ENCODE measurements around the gene PGPEP1. TPM values are rescaled to one million over a fixed set of nuclear protein-coding genes. Genes with fewer than 3 reads are reported as not detected.
A peak's percentile ranks its signal among the peaks of the same experiment; 100 is the strongest.
"Not testable (repeated sequence)": the region's sequence is repeated elsewhere in the genome, so short reads cannot be mapped to it uniquely, and the experiment has no call there.

Gene PGPEP1
- total RNA-seq, 4 donors from 2014 or later, result 0.83 to 10.1 (median 5.3) TPM

GRCh38 chr19:18379803-18380747 is 39.7 kb downstream of the PGPEP1 start:
- intact Hi-C loops (cut with DNase I), result no loop called here
- TF ChIP-seq, protein P1, sequence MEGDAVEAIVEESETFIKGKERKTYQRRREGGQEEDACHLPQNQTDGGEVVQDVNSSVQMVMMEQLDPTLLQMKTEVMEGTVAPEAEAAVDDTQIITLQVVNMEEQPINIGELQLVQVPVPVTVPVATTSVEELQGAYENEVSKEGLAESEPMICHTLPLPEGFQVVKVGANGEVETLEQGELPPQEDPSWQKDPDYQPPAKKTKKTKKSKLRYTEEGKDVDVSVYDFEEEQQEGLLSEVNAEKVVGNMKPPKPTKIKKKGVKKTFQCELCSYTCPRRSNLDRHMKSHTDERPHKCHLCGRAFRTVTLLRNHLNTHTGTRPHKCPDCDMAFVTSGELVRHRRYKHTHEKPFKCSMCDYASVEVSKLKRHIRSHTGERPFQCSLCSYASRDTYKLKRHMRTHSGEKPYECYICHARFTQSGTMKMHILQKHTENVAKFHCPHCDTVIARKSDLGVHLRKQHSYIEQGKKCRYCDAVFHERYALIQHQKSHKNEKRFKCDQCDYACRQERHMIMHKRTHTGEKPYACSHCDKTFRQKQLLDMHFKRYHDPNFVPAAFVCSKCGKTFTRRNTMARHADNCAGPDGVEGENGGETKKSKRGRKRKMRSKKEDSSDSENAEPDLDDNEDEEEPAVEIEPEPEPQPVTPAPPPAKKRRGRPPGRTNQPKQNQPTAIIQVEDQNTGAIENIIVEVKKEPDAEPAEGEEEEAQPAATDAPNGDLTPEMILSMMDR (IDR thresholded peaks at IDR 0.05), result peak in 1 of 6 experiments; percentile 7
- TF ChIP-seq POLR2A (IDR thresholded peaks at IDR 0.05), result no peak
- peaks cover 18 to 42% (median 25%) of the 10 kb centered on the region in 3 donors for H3K4me1 ChIP-seq
- DNase-seq, result no peak
- H3K27ac ChIP-seq, result peak overlapping the region; percentile 23 to 88 (median 79)
- H3K27me3 ChIP-seq, result peaks cover 0 to 10% (median 0%) of the 10 kb centered on the region in 4 donors
- no peaks in the 10 kb centered on the region for H3K9me3 ChIP-seq
- no peaks in the 10 kb centered on the region for H3K36me3 ChIP-seq
- WGBS, 2 donors, result 33 to 35% methylated on average over 16 to 19 of the region's 22 CpGs
- H3K4me3 ChIP-seq, result no peak overlapping the region

GRCh38 chr19:18380843-18381242 is 40.4 kb downstream of the PGPEP1 start:
- peak overlapping the region; percentile 23 to 88 (median 76) for H3K27ac ChIP-seq
- WGBS, 2 donors, result 77% methylated on average over 3 of the region's 3 CpGs
- peaks cover 0 to 17% (median 0%) of the 10 kb centered on the region in 4 donors for H3K27me3 ChIP-seq
- peaks cover 18 to 45% (median 25%) of the 10 kb centered on the region in 3 donors for H3K4me1 ChIP-seq
- TF ChIP-seq, protein P1 (IDR thresholded peaks at IDR 0.05), result no peak
- TF ChIP-seq POLR2A (IDR thresholded peaks at IDR 0.05), result no peak
- H3K36me3 ChIP-seq, result no peaks in the 10 kb centered on the region
- H3K9me3 ChIP-seq, result no peaks in the 10 kb centered on the region
- no peak overlapping the region for H3K4me3 ChIP-seq
- intact Hi-C loops (cut with DNase I), result no loop called here
- no peak for DNase-seq

DNA sequence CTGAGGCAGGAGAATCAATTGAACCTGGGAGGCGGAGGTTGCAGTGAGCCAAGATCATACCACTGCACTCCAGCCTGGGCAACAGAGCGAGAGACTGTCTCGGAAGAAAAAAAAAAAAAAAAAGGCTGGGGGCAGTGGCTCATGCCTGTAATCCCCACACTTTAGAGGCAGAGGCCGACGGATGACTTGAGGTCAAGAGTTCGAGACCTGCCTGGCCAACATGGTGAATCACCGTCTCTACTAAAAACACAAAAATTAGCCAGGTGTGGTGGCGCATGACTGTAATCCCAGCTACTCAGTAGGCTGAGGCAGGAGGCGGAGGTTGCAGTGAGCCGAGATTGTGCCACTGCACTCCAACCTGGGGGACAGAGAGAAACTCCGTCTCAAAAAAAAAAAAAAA is 43.2 kb downstream of the PGPEP1 start:
- intact Hi-C loops (cut with DNase I); H3K36me3 ChIP-seq; DNase-seq; H3K27ac ChIP-seq; H3K4me3 ChIP-seq; H3K9me3 ChIP-seq: not testable (repeated sequence)
- WGBS, 2 donors, result 68 to 77% methylated on average over 11 of the region's 11 CpGs
- peaks cover 0 to 39% (median 0%) of the 10 kb centered on the region in 4 donors for H3K27me3 ChIP-seq
- peaks cover 18 to 60% (median 32%) of the 10 kb centered on the region in 3 donors for H3K4me1 ChIP-seq

DNA sequence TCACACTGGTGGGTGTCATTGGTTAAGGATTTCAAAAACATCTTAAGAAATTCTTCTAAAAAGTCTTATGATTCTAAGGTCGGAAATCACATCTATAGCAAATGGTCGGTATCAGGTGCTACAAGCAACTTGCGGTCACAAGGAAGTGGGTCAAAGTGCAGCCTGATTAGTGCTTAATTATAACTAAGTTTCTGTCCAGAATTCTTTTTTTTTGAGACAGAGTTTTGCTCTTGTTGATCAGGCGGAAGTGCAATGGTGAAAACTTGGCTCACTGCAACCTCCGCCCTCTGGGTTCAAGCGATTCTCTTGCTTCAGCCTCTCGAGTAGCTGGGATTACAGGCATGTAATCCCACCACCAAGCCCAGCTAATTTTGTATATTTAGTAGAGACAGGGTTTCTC is 44.4 kb downstream of the PGPEP1 start:
- Histone ChIP-seq H3K36me3 (no peaks in the 10 kb centered on the region), H3K4me3 (no peak overlapping the region), H3K9me3 (no peaks in the 10 kb centered on the region), H3K27me3 (peaks cover 0 to 39% (median 0%) of the 10 kb centered on the region in 4 donors), H3K27ac (no peak overlapping the region), H3K4me1 (peaks cover 13 to 59% (median 35%) of the 10 kb centered on the region in 3 donors)
- WGBS, 2 donors, result 80 to 89% methylated on average over 3 to 7 of the region's 7 CpGs
- DNase-seq, result no peak
- intact Hi-C loops (cut with DNase I), result no loop called here
- TF ChIP-seq POLR2A (IDR thresholded peaks at IDR 0.05), result no peak
- TF ChIP-seq, protein P1 (IDR thresholded peaks at IDR 0.05), result no peak

DNA sequence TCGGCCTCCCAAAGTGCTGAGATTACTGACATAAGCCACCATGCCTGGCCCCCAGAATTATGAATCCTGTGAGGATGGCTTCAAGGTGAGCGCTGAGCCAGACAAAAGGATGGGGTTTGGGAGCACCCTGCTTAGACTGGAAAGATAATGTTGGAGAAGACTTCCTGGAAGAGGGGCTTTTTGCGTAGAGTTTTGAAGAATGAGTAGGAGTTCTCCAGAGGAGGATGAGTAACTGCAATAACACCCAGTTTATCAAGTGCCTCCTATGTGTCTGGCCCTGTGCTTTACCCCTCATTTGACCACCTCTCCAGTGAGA is 44.9 kb downstream of the PGPEP1 start:
- Histone ChIP-seq H3K27me3 (peaks cover 0 to 39% (median 0%) of the 10 kb centered on the region in 4 donors), H3K27ac (peak overlapping the region in 1 of 4 donors; percentile 6), H3K9me3 (no peaks in the 10 kb centered on the region), H3K4me3 (no peak overlapping the region), H3K36me3 (no peaks in the 10 kb centered on the region), H3K4me1 (peaks cover 8 to 54% (median 30%) of the 10 kb centered on the region in 3 donors)
- 80 to 90% methylated on average over 3 of the region's 3 CpGs for WGBS, 2 donors
- TF ChIP-seq POLR2A (IDR thresholded peaks at IDR 0.05), result no peak
- TF ChIP-seq, protein P1 (IDR thresholded peaks at IDR 0.05), result no peak
- intact Hi-C loops (cut with DNase I), result no loop called here
- DNase-seq, result no peak

Measured in esophagus squamous epithelium (tissue), 5 donors.